Activated gamma-delta T cell (primary cell): ENCODE measurements around the gene UFSP1.
"Not testable (repeated sequence)": the region's sequence is repeated elsewhere in the genome, so short reads cannot be mapped to it uniquely, and the experiment has no call there.

ENCODE experiments used
- DNase-seq: peaks from one replicate; lab custom pipeline; 2025; lab: John Stamatoyannopoulos, UW

Gene UFSP1

DNA sequence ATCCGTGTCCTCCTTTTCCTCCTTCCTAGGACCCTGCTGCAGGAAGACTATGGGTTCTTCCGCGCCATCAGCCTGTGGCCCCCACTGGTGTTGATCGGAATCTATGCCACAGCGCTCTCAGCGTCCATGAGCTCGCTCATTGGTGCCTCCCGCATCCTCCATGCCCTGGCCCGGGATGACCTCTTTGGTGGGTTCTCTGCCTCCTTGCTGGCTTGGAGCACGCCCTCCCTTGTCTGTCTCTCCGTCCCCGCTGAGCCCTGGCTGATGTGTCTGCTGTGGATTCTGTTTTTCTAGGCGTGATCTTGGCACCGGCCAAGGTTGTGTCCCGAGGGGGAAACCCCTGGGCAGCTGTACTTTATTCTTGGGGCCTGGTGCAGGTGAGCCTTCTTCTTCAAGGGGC lies 29.7 kb downstream of the UFSP1 start:
- DNase-seq: no peak

- no peak for DNase-seq
These were observed 32.6 kb downstream of the UFSP1 start for GRCh38 chr7:100856871-100857282.

DNA sequence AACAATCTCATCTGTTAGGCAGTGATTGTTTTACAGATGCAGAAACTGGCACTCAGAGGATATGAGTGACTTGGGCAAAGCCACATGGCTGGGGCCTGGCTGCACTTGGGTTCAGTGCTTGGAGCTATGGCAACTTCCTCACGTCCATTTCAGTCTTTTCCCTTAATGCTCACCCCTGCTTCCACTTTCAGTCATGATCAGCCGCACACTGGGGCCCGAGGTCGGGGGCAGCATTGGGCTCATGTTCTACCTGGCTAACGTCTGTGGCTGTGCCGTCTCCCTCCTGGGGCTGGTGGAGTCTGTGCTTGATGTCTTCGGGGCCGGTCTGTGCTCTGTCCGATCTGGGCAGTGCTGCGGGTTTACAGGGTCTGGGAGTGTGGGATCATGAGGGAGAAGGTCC lies 34.0 kb downstream of the UFSP1 start:
- DNase-seq: no peak

GRCh38 chr7:100854899-100855298 lies 34.6 kb downstream of the UFSP1 start:
- DNase-seq: not testable (repeated sequence)

GRCh38 chr7:100854146-100854895 lies 35.2 kb downstream of the UFSP1 start:
- no peak for DNase-seq

DNA sequence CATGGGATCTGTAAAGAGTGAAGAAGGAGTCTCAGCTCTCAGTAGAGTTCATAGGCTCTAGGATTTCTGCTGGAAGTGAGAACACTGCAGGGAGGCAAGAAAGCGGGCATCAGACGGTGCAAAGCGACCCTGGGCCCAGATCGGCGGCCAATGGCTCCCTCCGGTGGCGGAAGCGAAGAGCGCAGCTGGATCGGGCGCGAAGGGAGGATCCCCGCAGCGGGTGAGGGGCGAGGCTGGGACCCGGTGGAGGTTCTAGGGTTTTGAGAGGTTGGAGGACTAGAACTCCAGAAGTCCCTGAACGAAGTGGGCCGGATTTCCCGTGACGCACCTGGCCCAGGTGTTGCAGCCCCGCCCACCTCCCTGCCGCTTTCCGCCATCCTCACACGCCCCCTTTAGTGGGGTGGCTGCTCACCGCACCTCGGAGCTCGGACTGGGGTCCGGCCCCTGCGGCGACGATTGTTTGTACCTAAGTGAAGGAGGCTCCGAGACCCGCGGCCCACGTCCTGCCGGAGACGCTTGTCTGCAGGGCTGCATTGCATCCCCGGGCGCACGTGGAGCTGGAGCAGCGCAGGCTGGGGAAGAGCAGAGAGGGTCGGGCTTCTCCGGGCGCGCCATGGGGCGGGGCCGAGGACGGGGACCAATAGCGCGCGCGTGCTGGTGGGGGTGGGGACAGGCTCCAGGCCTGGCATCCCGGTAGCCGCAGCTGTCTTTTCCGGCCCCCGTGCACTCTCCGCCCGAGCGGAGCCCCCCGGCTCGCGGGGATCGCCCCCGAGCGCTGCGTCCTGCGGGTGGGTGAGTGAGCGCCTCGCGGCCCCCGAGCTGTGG lies 37.3 kb downstream of the UFSP1 start, which contains the start of gene SLC12A9:
SLC12A9 (plus strand) TSS at position 666 of the 825 bp plus-strand sequence. CDS start 1,485 bp downstream, outside the sequence.
- DNase-seq: peak; percentile 69

DNA sequence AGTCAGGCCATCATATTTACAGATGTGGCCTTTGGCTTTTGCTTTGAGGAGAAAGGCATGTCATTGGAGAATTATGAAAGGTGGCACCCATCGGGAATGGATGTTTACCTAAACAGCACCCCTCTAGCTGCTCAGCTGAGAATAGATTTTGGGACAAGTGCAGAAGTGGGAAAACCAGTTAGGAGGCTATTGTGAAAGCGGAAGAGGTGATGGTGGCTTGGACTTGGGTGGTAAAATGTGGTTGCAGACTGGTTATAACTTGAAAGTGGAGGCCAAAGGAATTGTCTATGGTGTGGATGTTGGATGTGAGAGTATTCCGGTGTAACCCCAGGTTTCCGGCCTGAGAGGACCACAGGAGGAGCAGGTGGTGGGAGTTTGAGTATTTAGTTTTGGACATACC lies 42.2 kb downstream of the UFSP1 start:
- DNase-seq: no peak

DNA sequence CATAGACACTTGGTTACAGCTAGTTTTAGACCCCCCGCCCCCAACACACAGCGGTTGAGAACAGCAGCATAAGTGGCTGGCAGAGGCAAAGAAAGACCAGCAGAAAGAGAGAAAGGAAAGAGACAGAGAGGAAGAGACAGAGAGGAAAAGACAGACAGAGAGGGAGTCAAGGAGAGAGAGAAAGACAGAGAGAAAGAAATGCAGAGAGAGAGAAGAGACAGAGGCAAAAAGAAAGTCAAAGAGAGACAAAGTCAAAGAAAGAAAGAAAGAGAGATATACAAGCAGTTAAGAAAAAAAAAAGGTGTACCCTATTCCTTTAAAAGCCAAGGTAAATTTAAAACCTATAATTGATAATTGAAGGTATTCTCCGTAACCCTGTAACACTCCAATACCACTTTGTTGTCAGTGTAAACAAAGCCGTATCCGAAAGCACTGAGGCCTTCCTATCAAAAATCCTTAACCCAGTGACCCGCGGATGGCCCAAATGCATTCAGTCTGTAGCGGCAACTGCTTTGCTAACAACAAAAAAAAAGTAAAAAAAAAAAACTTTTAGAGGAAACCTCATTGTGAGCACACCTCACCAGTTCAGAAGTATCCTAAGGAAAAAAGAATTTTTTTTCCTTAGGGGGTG lies 48.9 kb downstream of the UFSP1 start:
- DNase-seq: no peak

- DNase-seq: no peak
These were observed 50.2 kb downstream of the UFSP1 start for GRCh38 chr7:100839361-100839760.
